ENCODE results near the gene CREB3L1. TPM values are rescaled to one million over a fixed set of nuclear protein-coding genes. Genes with fewer than 3 reads are reported as not detected.

CREB3L1 gene
- polyA plus RNA-seq, 1 experiment = 39.4 TPM

- no peaks in the 10 kb centered on the region for H3K27me3 ChIP-seq (ENCODE audit: control insufficient read depth, insufficient read depth, low read length)
- H3K36me3 ChIP-seq (ENCODE audit: control insufficient read depth, insufficient read depth, low read length) = no peaks in the 10 kb centered on the region
- CTCF ChIA-PET = interaction anchor here (1.0 to 12.4 kb wide), 11 partner anchors 13 to 273 kb away, joined by 4 to 341 read pairs (median 19); partner anchors contain the start of gene CREB3L1
- H3K4me3 ChIP-seq (ENCODE audit: low read depth, low read length) = peak overlapping the region; percentile 43
- POLR2A ChIA-PET = interaction anchor here (1.2 kb wide), 1 partner anchor 58 kb away, joined by 5 read pairs; no protein-coding TSS in a partner anchor
- no peak for DNase-seq (ENCODE audit: low read depth)
- no peak for TF ChIP-seq CTCF (IDR thresholded peaks at IDR 0.05; ENCODE audit: insufficient read depth, low read depth, low read length)
Measured at GRCh38 chr11:46237248-46238077, 40.0 kb upstream of the CREB3L1 start.

- ChIA-PET POLR2A (interaction anchor here (1.2 kb wide), 1 partner anchor 57 kb away, joined by 5 read pairs; no protein-coding TSS in a partner anchor), CTCF (interaction anchor here (0.6 to 12.4 kb wide), 25 partner anchors 10 to 366 kb away, joined by 3 to 341 read pairs (median 5); partner anchors contain the start of gene CREB3L1)
- H3K27me3 ChIP-seq (ENCODE audit: control insufficient read depth, insufficient read depth, low read length) = no peaks in the 10 kb centered on the region
- peak overlapping the region; percentile 43 for H3K4me3 ChIP-seq (ENCODE audit: low read depth, low read length)
- H3K36me3 ChIP-seq (ENCODE audit: control insufficient read depth, insufficient read depth, low read length) = no peaks in the 10 kb centered on the region
- no peak for TF ChIP-seq CTCF (IDR thresholded peaks at IDR 0.05; ENCODE audit: insufficient read depth, low read depth, low read length)
- no peak for DNase-seq (ENCODE audit: low read depth)
Measured at GRCh38 chr11:46238078-46238966, 39.1 kb upstream of the CREB3L1 start.

- TF ChIP-seq CTCF (IDR thresholded peaks at IDR 0.05; ENCODE audit: insufficient read depth, low read depth, low read length) = peak; percentile 81
- H3K27me3 ChIP-seq (ENCODE audit: control insufficient read depth, insufficient read depth, low read length) = no peaks in the 10 kb centered on the region
Measured at GRCh38 chr11:46238967-46239800, 38.3 kb upstream of the CREB3L1 start.

GRCh38 chr11:46239801-46240061, 37.7 kb upstream of the CREB3L1 start:
- H3K4me3 ChIP-seq (ENCODE audit: low read depth, low read length) = no peak overlapping the region
- POLR2A ChIA-PET = interaction anchor here (0.5 to 1.2 kb wide), 3 partner anchors 68 to 310 kb away, joined by 3 to 6 read pairs (median 4); no protein-coding TSS in a partner anchor
- TF ChIP-seq CTCF (IDR thresholded peaks at IDR 0.05; ENCODE audit: insufficient read depth, low read depth, low read length) = no peak
- no peak for DNase-seq (ENCODE audit: low read depth)
- CTCF ChIA-PET = interaction anchor here (0.8 to 12.4 kb wide), 28 partner anchors 9 to 367 kb away, joined by 3 to 341 read pairs (median 5); partner anchors contain the start of genes CREB3L1 and DGKZ
- no peaks in the 10 kb centered on the region for H3K27me3 ChIP-seq (ENCODE audit: control insufficient read depth, insufficient read depth, low read length)
- no peaks in the 10 kb centered on the region for H3K36me3 ChIP-seq (ENCODE audit: control insufficient read depth, insufficient read depth, low read length)

More at GRCh38 chr11:46238967-46239800, 38.3 kb upstream of the CREB3L1 start:
- no peak for DNase-seq (ENCODE audit: low read depth)
- H3K36me3 ChIP-seq (ENCODE audit: control insufficient read depth, insufficient read depth, low read length) = no peaks in the 10 kb centered on the region
- CTCF ChIA-PET = interaction anchor here (0.7 to 12.4 kb wide), 33 partner anchors 10 to 367 kb away, joined by 3 to 341 read pairs (median 5); partner anchors contain the start of genes CREB3L1 and DGKZ
- POLR2A ChIA-PET = interaction anchor here (0.5 to 1.2 kb wide), 4 partner anchors 56 to 310 kb away, joined by 3 to 6 read pairs (median 4); no protein-coding TSS in a partner anchor
- H3K4me3 ChIP-seq (ENCODE audit: low read depth, low read length) = peak overlapping the region; percentile 32
